ENCODE data around the gene TMPRSS9.

- TF ChIP-seq POLR2A (IDR thresholded peaks at IDR 0.05), result no peak
- no peak for TF ChIP-seq CTCF (IDR thresholded peaks at IDR 0.05 in 8 of 11, conservative IDR thresholded peaks at IDR 0.05 in 3 of 11)
These were observed 29.5 kb downstream of the TMPRSS9 start for GRCh38 chr19:2389594-2389993.
